ENCODE data around the gene ITPA. TPM values are rescaled to one million over a fixed set of nuclear protein-coding genes. Genes with fewer than 3 reads are reported as not detected.

ITPA gene
- total and polyA plus RNA-seq, 10 of the 15 experiments (the other 5 are each of a cell fraction or from before 2014, with no cell fraction given) = 5.5 to 124 (median 66.3) TPM

- intact Hi-C loops (cut with micrococcal nuclease; ENCODE audit: unreplicated experiment) = no loop called here
- no peaks in the 10 kb centered on the region; the same call in none of the 2 replicates for H3K4me1 ChIP-seq (ENCODE audit: control insufficient read depth, insufficient read depth, low read length)
- H3K36me3 ChIP-seq (ENCODE audit: control insufficient read depth in 2 of 2, insufficient read depth in 2 of 2, low read length in 1 of 2) = no peaks in the 10 kb centered on the region
- no peak for TF ChIP-seq EZH2 (IDR thresholded peaks at IDR 0.05; ENCODE audit: borderline replicate concordance, control insufficient read depth, low read depth, low read length)
- no peak for TF ChIP-seq ZNF217 (IDR thresholded peaks at IDR 0.05)
- TF ChIP-seq KDM1A (IDR thresholded peaks at IDR 0.05; ENCODE audit: borderline replicate concordance) = no peak
- no peak for TF ChIP-seq CBX5 (IDR thresholded peaks at IDR 0.05; ENCODE audit: low read depth)
- TF ChIP-seq SMAD5 (IDR thresholded peaks at IDR 0.05; ENCODE audit: low read depth) = no peak
- no peak for TF ChIP-seq RELA (IDR thresholded peaks at IDR 0.05; ENCODE audit: borderline replicate concordance, partially characterized antibody)
- no peak for TF ChIP-seq HSF1 (IDR thresholded peaks at IDR 0.05; ENCODE audit: low read depth, low read length)
- TF ChIP-seq LARP7 (IDR thresholded peaks at IDR 0.05) = no peak
- no peak for TF ChIP-seq SIX5 (IDR thresholded peaks at IDR 0.05; ENCODE audit: low read depth, low read length, severe bottlenecking)
- TF ChIP-seq IRF5 (IDR thresholded peaks at IDR 0.05; ENCODE audit: borderline replicate concordance) = no peak
- no peak for TF ChIP-seq IKZF2 (IDR thresholded peaks at IDR 0.05)
- TF ChIP-seq, protein P1, sequence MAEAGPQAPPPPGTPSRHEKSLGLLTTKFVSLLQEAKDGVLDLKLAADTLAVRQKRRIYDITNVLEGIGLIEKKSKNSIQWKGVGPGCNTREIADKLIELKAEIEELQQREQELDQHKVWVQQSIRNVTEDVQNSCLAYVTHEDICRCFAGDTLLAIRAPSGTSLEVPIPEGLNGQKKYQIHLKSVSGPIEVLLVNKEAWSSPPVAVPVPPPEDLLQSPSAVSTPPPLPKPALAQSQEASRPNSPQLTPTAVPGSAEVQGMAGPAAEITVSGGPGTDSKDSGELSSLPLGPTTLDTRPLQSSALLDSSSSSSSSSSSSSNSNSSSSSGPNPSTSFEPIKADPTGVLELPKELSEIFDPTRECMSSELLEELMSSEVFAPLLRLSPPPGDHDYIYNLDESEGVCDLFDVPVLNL (IDR thresholded peaks at IDR 0.05; ENCODE audit: low read depth, low read length) = no peak
- TF ChIP-seq NFXL1 (IDR thresholded peaks at IDR 0.05; ENCODE audit: borderline replicate concordance) = no peak
- no peak for TF ChIP-seq ZNF274 (IDR thresholded peaks at IDR 0.05; ENCODE audit: insufficient read depth, insufficient read length)
- H3K9ac ChIP-seq (ENCODE audit: control insufficient read depth, insufficient read depth, low read length) = no peak overlapping the region
- no peaks in the 10 kb centered on the region for H3K9me3 ChIP-seq (replicated peaks; ENCODE audit: control insufficient read depth, insufficient read depth, low read length)
- H3K4me2 ChIP-seq (ENCODE audit: control insufficient read depth, insufficient read depth) = no peak overlapping the region
- SMC1A ChIA-PET (ENCODE audit: uncharacterized antibody, unreplicated experiment) = interaction anchor here (0.6 to 1.3 kb wide), 2 partner anchors 29 to 223 kb away, joined by 3 to 4 read pairs; no protein-coding TSS in a partner anchor
- no peak for DNase-seq (ENCODE audit: low read depth, low spot score)
- H3K27ac ChIP-seq (ENCODE audit: control insufficient read depth, insufficient read depth) = no peak overlapping the region
- FAIRE-seq = no peak
- POLR2A ChIA-PET = no interaction called here
- WGBS (ENCODE audit: insufficient coverage, insufficient replicate concordance, low lambda C conversion rate, missing lambda C conversion rate) = 22% methylated on average over 8 of the region's 8 CpGs
- no peak for ATAC-seq
- H3K79me2 ChIP-seq (ENCODE audit: control insufficient read depth, insufficient read depth, low read length) = no peaks in the 10 kb centered on the region
- RAD21 ChIA-PET (ENCODE audit: unreplicated experiment) = interaction anchor here (1.0 kb wide), 1 partner anchor 78 kb away, joined by 3 read pairs; no protein-coding TSS in a partner anchor
- BruUV-seq (replicated peaks) = no TSS peak
- H3K4me3 ChIP-seq = no peak overlapping the region
- in situ Hi-C loops (cut with MboI) = no loop called here
- no peaks in the 10 kb centered on the region for H4K20me1 ChIP-seq (ENCODE audit: control insufficient read depth, insufficient read depth)
- H3K27me3 ChIP-seq (replicated peaks in 1 of 2; ENCODE audit: control insufficient read depth in 2 of 2, insufficient read depth in 2 of 2, low read length in 1 of 2) = peaks cover 4 to 9% of the 10 kb centered on the region in 2 experiments; a peak in 3 of 4 replicates
- no peak overlapping the region for H2AFZ ChIP-seq (ENCODE audit: control insufficient read depth, low read depth, low read length)
- CTCF ChIA-PET = no interaction called here
These were observed 42.5 kb downstream of the ITPA start for GRCh38 chr20:3251806-3252205.
